ENCODE data around the gene EGF.

- TF ChIP-seq ZNF140 (tag by site-specific recombination; IDR thresholded peaks at IDR 0.05) (no peak), CTCF (tag by site-specific recombination; IDR thresholded peaks at IDR 0.05) (no peak), ZNF792 (tag by site-specific recombination; IDR thresholded peaks at IDR 0.05) (no peak), ZBTB26 (tag by site-specific recombination; optimal IDR thresholded peaks at IDR 0.05) (no peak), ZNF174 (tag by site-specific recombination; IDR thresholded peaks at IDR 0.05) (no peak), ZNF704 (tag by site-specific recombination; IDR thresholded peaks at IDR 0.05) (no peak), ZFP41 (tag by site-specific recombination; IDR thresholded peaks at IDR 0.05; ENCODE audit: borderline replicate concordance) (no peak), ZNF114 (tag by site-specific recombination; IDR thresholded peaks at IDR 0.05) (no peak), BCL11B (tag by site-specific recombination; IDR thresholded peaks at IDR 0.05; ENCODE audit: low read depth) (no peak), YY1 (tag by site-specific recombination; IDR thresholded peaks at IDR 0.05) (no peak), ZBTB11 (tag by site-specific recombination; conservative IDR thresholded peaks at IDR 0.05; ENCODE audit: low read depth) (no peak), ZNF335 (tag by site-specific recombination; conservative IDR thresholded peaks at IDR 0.05) (no peak), RBAK (tag by site-specific recombination; IDR thresholded peaks at IDR 0.05) (no peak), ZBTB48 (tag by site-specific recombination; IDR thresholded peaks at IDR 0.05) (no peak)
Observed at GRCh38 chr4:110061076-110061475, 148.4 kb downstream of the EGF start.
